Measurements from ENCODE around the gene AQP9.
"Not testable (repeated sequence)": the region's sequence is repeated elsewhere in the genome, so short reads cannot be mapped to it uniquely, and the experiment has no call there.

Gene AQP9

DNA sequence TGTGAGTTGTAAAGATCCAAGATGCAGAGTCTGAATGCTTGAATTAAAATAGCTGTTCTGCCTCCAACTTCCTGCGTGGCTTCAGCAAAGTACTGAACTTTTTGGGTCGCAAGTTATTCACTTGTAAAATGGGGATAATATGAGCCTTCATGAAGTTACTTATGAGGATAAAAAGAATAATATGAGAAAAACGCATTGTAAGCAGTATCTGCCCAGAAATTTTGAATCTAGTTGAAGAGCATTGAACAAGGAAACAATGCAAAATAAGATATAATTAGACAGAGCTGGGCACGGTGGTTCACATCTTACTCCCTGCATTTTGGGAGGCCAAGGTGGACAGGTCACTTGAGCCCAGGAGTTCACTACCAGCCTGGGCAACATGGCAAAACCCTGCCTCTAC, 37.8 kb downstream of the AQP9 start:
- DNase-seq (ENCODE audit: insufficient read length, low spot score): no peak
- FAIRE-seq: no peak

- FAIRE-seq (no peak), DNase-seq (ENCODE audit: insufficient read length, low spot score) (no peak)
Measured at GRCh38 chr15:58178668-58179067, 40.5 kb downstream of the AQP9 start.

DNA sequence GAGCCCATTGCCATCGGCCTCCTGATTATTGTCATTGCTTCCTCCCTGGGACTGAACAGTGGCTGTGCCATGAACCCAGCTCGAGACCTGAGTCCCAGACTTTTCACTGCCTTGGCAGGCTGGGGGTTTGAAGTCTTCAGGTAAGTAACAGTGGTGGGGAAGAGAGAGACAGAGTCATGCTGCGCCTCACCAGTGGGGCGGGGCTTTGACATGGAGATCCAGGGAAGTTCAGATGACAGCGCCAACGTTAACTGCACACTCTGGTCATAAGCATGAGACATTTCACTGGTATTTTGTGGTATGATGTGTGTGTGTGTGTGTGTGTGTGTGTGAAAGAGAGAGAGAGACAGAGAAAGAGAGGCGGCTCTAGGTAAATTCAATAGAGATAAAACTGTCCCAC, 41.0 kb downstream of the AQP9 start:
- DNase-seq (ENCODE audit: insufficient read length, low spot score) (no peak), FAIRE-seq (no peak)

GRCh38 chr15:58179741-58180381, 41.7 kb downstream of the AQP9 start:
- no peak for DNase-seq (ENCODE audit: insufficient read length, low spot score)
- FAIRE-seq: no peak

DNA sequence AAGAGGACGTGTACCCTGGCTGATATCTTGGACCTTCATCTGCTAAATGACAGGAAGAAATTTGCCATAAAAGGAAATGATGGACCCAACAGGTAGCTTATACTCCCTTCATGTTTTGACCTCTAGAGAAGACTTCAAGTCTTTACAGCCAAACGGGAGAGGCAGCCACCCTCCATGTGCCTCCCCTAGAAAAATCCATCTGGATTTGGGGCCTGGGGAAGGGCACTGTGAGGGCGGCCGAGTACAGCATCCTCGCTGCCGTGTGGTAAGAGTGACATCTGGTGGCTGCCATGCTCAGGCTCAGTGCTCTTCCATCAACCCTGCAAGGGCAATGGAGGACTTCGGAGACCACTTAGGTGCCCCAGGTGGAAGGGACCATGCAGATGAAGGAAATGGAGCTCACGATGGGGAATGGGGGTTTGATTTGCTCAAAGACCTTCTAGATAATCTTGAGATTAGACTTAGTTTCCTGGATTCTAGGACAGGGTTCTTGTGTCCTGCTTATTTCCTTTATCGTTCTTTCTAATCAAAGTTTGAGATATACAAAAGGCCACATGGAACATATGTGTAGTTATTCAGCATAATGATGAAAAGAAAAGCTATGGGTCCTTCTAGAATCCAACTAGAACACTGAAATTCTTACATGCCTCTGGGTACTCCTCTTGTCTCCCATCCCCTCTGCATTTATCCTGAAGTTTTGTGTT, 44.4 kb downstream of the AQP9 start:
- FAIRE-seq: no peak
- DNase-seq (ENCODE audit: insufficient read length, low spot score): peak; percentile 31

GRCh38 chr15:58185439-58185838, 47.3 kb downstream of the AQP9 start:
- DNase-seq (ENCODE audit: insufficient read length, low spot score) (no peak), FAIRE-seq (no peak)

DNA sequence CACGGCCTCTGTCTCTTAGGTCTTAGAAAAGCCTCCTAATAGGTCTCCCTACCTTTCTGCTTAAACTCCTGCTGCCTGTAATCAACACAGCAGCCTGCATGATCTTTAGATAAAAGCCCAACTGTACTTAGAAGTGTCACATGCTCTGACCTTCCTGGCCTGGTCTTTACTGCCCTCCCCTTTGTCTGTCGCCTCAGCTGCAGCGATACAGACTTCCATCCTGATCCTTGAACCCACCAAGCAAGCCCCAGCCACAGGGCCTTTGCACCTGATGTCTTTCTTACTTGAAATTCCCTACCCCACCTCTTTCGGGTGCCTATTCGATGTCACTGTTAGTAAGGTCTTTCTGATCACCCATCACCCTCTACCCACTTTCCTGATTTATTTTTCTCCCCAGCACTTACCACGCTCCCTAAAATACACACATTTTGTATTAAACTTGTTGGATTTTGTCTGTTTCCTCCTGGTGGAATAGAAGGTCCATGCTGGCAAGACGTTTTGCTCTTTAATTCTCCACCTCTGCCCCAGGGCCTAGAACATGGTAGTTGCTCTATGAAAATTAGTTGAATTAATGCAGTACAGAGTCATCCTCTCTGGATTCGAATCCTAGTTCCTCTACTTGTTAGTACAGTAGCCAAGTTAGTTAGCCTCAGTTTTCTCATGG, 51.1 kb downstream of the AQP9 start:
- DNase-seq (ENCODE audit: insufficient read length, low spot score) (no peak), FAIRE-seq (no peak)

GRCh38 chr15:58190419-58190818, 52.2 kb downstream of the AQP9 start:
- FAIRE-seq (no peak), DNase-seq (ENCODE audit: insufficient read length, low spot score) (no peak)

DNA sequence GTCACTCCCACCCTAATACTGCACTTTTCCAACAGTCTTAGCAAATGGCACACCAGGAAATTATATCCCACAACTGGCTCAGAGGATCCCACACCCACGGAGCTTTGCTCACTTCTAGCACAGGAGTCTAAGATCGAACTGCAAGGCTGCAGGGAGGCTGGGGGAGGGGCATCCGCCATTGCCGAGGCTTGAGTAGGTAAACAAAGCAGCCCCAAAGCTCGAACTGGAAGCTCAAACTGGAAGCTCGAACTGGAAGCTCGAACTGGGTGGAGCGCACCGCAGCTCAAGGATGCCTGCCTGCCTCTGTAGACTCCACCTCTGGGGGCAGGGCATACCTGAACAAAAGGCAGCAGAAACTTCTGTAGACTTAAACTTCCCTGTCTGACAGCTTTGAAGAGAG, 55.5 kb downstream of the AQP9 start:
- FAIRE-seq; DNase-seq (ENCODE audit: insufficient read length, low spot score): not testable (repeated sequence)

- DNase-seq (ENCODE audit: insufficient read length, low spot score) (no peak), FAIRE-seq (no peak)
Measured at GRCh38 chr15:58200739-58201138, 62.6 kb downstream of the AQP9 start.

DNA sequence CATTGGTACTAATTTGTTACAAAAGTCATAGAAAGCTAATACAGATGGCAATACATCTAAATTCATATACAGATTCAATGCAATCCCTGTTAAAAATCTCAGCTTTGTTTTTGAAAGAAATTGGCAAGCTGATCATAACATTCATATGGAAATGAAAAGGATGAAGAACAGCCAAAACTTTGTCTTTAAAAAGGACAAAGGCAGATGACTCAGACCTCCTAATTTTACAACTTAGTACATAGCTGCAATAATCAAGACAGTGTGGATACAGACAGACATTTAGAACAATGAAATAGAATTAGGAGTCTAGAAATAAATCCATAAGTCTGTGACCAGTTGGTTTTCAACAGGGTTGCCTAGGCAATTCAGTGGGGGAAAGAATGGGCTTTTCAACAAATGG, 63.3 kb downstream of the AQP9 start:
- no peak for DNase-seq (ENCODE audit: insufficient read length, low spot score)
- no peak for FAIRE-seq

- no peak for DNase-seq (ENCODE audit: insufficient read length, low spot score)
- no peak for FAIRE-seq
Measured at GRCh38 chr15:58203537-58203936, 65.4 kb downstream of the AQP9 start.

DNA sequence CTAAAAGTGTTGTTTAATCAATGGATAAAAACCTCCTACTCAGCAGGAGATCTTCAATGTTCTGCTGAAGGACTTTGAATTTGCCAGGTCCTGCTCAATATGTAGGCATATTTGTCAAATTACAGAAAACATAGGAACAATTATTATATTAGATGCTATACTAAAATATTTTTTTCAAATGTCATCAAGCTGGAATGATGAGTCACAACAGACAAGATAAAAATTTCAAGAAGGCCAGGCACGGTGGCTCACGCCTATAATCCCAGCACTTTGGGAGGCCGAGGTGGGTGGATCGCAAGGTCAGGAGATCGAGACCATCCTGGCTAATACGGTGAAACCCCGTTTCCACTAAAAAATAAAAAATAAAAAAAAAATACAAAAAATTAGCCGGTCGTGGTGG, 68.0 kb downstream of the AQP9 start:
- no peak for FAIRE-seq

DNA sequence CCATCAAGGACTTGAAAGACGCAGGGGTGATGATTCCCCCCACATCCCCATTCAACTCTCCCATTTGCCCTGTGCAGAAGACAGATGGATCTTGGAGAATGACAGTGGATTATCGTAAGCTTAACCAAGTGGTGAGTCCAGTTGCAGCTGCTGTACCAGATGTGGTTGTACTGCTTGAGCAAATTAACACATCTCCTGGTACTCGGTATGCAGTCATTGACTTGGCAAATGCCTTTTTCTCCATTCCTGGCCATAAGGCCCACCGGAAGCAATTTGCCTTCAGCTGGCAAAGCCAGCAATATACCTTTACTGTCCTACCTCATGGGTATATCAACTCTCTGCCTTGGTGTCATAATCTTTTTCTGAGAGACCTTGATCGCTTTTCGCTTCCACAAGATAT, 70.0 kb downstream of the AQP9 start:
- not testable (repeated sequence) for DNase-seq (ENCODE audit: insufficient read length, low spot score); FAIRE-seq

More for the DNA sequence above, 68.0 kb downstream of the AQP9 start:
- no peak for DNase-seq (ENCODE audit: insufficient read length, low spot score)

DNA sequence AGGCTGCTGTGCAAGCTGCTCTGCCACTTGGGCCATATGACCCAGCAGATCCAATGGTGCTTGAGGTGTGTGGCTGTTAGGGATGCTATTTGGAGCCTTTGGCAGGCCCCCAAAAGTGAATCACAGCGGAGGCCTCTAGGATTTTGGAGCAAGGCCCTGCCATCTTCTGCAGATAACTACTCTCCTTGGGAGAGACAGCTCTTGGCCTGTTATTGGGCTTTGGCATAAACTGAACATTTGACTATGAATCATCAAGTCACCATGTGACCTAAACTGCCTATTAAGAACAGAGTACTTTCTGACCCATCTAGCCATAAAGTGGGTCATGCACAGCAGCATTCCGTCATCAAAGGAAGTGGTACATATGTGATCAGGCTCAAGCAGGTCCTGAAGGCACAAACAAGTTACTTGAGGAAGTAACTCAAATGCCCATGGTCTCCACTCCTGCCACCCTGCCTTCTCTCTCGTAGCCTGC, 70.9 kb downstream of the AQP9 start:
- not testable (repeated sequence) for DNase-seq (ENCODE audit: insufficient read length, low spot score); FAIRE-seq

- FAIRE-seq; DNase-seq (ENCODE audit: insufficient read length, low spot score): not testable (repeated sequence)
Measured at GRCh38 chr15:58210031-58210430, 71.8 kb downstream of the AQP9 start.

DNA sequence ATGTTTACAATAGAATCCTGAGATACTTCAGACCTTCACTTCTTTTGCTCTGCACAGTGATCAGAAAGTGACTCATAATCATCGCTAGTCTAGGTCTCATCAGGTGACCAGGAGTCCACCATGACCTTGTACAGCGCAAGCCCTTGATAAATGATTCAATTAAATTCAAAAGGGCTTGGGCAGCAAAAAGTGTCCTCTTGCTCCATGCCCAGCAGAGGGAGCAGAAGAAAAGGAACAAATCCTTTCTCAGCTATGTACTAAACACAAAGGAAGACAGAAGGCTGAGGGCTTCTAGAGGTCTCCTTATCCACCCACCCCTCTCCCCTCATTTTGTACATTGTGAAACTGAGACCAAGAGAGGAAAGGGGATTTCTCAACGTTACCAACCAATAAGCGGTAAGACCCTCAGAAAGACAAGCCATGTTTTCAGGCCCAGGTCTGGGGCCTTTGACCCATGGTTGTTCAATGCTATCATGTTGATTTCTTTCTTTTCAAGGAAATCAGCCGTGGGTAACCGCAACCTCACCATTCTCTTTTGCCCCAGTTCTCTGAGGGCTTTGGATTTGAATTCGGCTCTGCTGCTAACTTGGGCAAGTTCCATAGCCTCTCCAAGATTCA, 74.8 kb downstream of the AQP9 start:
- DNase-seq (ENCODE audit: insufficient read length, low spot score) (no peak), FAIRE-seq (no peak)

DNA sequence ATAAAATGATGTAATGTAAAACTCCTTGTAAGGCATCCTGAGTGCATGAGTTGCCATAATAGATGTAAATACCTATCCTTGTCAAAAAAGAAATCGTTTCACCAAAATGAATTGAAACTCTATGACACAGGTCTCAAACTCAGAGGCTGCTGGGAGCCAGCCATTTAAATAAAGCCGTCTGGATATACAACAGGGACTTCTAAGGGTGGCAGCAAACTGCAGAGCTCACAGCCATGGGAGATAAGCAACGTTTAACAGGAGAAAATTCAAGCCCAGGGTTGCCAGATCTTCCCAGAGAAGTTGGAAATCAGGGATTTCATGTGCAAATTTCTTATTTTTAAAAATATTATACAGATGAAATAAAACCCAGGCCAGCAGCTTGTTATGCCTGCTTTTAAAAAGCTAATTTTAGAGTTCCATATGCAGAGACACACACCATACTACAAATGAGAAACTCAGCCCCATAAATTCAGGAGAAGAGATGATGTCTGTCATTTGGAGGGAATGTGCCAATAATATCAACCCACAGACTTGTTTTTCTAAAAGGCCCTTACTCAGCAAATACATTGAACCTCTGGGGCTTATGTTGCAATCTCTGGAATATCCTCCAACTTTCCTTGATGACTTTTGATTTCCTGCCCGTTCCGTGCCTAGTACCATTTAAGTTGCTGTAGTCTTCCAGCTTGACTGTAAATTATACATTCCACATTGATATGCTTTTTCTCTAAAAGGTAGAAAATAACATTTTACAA, 75.6 kb downstream of the AQP9 start:
- FAIRE-seq (no peak), DNase-seq (ENCODE audit: insufficient read length, low spot score) (no peak)

DNA sequence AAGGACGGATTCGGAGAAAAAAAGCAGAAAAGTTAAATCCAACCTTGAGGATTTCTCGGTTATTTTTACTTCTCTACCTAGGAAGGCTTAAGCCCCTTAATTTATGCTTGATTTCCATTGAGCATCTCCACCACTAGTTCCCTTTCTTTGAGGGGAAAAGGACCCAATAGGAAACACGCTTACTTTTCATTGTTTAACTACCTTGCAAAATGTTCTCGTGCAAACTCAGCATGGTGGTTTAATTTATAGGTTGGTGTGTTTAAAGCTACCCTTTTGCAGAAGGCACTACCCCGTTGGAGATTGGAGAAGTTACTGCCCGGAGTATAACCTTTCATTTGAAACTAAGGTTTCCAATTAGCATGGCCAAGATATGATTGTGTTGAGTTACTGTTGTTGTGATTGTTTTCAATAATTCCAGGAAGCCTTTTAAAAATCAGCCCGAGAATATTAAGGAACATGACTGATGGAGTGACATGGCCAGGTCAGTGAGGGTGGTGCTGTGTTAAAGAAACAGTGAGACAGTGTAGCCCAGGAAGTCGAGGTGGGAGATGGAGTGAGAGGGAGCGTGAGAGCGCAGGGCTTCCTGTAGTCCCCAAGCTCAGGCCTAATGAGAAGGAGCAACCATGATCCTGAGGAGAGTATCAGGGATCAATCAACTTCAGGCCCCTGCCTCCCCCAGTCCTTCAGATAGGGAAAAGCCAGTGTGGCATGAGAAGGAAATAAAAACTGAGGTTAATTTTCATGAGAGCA, 76.6 kb downstream of the AQP9 start:
- no peak for DNase-seq (ENCODE audit: insufficient read length, low spot score)
- FAIRE-seq: peak; percentile 4

DNA sequence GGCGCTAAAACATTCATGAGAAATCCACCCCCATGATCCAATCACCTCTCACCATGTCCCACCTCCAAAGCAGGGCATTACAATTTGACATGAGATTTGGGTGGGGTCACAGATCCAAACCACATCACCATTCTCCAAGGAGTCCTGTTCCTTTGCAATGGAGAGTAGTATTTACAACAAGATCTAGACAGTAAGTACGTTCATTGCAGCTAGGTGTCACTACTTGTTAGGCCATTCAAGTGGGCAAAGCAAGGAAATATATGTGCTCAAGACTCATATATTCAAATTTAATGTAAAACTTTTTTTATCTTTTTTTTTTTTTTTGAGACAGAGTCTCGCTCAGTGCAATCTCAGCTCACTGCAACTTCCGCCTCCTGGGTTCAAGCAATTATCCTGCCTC, 79.3 kb downstream of the AQP9 start:
- DNase-seq (ENCODE audit: insufficient read length, low spot score): no peak
- FAIRE-seq: no peak
